ENCODE data around the gene SLIT3.
"Not testable (repeated sequence)": the region's sequence is repeated elsewhere in the genome, so short reads cannot be mapped to it uniquely, and the experiment has no call there.

The SLIT3 gene

GRCh38 chr5:169116961-169117461, 183.9 kb downstream of the SLIT3 start:
- H3K9me3 Mint-ChIP-seq, result no peaks in the 10 kb centered on the region
- DNase-seq, result peak; percentile 13
- H3K27me3 Mint-ChIP-seq (ENCODE audit: low read depth, poor library complexity), result peaks cover 11% of the 10 kb centered on the region
- H3K27ac Mint-ChIP-seq, result peak overlapping the region; percentile 43
- H3K4me1 Mint-ChIP-seq, result peaks cover 28% of the 10 kb centered on the region
- peaks cover 4% of the 10 kb centered on the region for H3K36me3 Mint-ChIP-seq (ENCODE audit: low read depth)
- TF ChIP-seq, protein P1, sequence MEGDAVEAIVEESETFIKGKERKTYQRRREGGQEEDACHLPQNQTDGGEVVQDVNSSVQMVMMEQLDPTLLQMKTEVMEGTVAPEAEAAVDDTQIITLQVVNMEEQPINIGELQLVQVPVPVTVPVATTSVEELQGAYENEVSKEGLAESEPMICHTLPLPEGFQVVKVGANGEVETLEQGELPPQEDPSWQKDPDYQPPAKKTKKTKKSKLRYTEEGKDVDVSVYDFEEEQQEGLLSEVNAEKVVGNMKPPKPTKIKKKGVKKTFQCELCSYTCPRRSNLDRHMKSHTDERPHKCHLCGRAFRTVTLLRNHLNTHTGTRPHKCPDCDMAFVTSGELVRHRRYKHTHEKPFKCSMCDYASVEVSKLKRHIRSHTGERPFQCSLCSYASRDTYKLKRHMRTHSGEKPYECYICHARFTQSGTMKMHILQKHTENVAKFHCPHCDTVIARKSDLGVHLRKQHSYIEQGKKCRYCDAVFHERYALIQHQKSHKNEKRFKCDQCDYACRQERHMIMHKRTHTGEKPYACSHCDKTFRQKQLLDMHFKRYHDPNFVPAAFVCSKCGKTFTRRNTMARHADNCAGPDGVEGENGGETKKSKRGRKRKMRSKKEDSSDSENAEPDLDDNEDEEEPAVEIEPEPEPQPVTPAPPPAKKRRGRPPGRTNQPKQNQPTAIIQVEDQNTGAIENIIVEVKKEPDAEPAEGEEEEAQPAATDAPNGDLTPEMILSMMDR (IDR thresholded peaks at IDR 0.05), result no peak
- H3K4me3 Mint-ChIP-seq, result no peak overlapping the region

GRCh38 chr5:169115461-169116124, 185.3 kb downstream of the SLIT3 start:
- Mint-ChIP-seq H3K27me3 (ENCODE audit: low read depth, poor library complexity) (peaks cover 13% of the 10 kb centered on the region), H3K36me3 (ENCODE audit: low read depth) (peaks cover 11% of the 10 kb centered on the region), H3K9me3 (peaks cover 6% of the 10 kb centered on the region), H3K27ac (no peak overlapping the region), H3K4me3 (no peak overlapping the region), H3K4me1 (peaks cover 28% of the 10 kb centered on the region)
- TF ChIP-seq, protein P1 (IDR thresholded peaks at IDR 0.05), result no peak
- DNase-seq, result no peak

GRCh38 chr5:169114466-169115065, 186.4 kb downstream of the SLIT3 start:
- no peak for DNase-seq
- Mint-ChIP-seq H3K36me3 (ENCODE audit: low read depth) (peaks cover 19% of the 10 kb centered on the region), H3K27ac (peak overlapping the region; percentile 48), H3K4me1 (peaks cover 23% of the 10 kb centered on the region), H3K4me3 (no peak overlapping the region), H3K27me3 (ENCODE audit: low read depth, poor library complexity) (peaks cover 14% of the 10 kb centered on the region), H3K9me3 (peaks cover 12% of the 10 kb centered on the region)
- TF ChIP-seq, protein P1 (IDR thresholded peaks at IDR 0.05), result no peak

GRCh38 chr5:169112016-169112415, 188.9 kb downstream of the SLIT3 start:
- Mint-ChIP-seq H3K36me3 (ENCODE audit: low read depth) (peaks cover 20% of the 10 kb centered on the region), H3K4me3 (no peak overlapping the region), H3K9me3 (peaks cover 21% of the 10 kb centered on the region), H3K27me3 (ENCODE audit: low read depth, poor library complexity) (peaks cover 12% of the 10 kb centered on the region), H3K4me1 (peaks cover 29% of the 10 kb centered on the region), H3K27ac (no peak overlapping the region)
- TF ChIP-seq, protein P1 (IDR thresholded peaks at IDR 0.05), result no peak
- no peak for DNase-seq

DNA sequence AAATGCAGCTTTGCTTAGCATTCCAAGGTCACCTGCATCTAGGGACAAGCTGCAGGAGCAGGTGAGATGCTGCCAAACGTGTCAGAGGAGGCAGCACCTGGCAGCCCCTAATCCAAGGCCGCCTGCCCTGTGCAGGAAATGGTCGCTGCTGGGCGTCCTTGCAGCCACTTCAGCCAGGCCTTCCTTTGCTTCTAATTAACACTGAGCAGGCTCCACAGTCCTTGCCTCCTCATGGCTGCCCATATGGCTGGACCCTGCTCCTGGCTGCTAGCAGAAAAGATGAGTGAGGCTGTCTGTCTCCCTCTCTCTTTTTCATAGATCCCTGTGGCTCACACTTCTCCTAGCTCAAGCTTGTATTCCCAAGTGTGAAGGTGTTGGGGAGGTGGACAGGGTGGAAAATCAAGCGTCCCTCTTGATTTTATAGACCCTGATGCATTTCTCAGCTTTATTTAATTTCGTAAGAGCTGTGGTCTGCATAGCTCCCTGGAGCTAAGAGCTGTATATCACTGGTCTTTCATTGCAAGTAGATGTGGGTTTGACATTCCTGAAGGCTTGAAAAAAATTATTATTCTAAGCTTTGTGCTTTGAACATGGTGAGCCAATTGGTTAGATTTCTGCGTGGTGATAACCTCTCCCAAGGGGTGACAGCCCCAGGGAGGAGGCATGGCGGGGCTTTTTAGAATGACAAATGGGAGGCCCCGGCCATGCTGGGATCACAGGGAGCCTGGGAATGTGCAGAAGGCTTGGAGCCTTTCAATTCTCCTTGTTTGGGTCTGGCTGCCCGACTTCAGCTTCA, 193.8 kb downstream of the SLIT3 start:
- TF ChIP-seq, protein P1 (IDR thresholded peaks at IDR 0.05), result no peak
- Mint-ChIP-seq H3K27ac (peak overlapping the region; percentile 86), H3K4me1 (peaks cover 38% of the 10 kb centered on the region), H3K4me3 (no peak overlapping the region), H3K36me3 (ENCODE audit: low read depth) (peaks cover 16% of the 10 kb centered on the region), H3K27me3 (ENCODE audit: low read depth, poor library complexity) (peaks cover 3% of the 10 kb centered on the region), H3K9me3 (peaks cover 21% of the 10 kb centered on the region)
- DNase-seq, result no peak

- Mint-ChIP-seq H3K4me1 (peaks cover 48% of the 10 kb centered on the region), H3K9me3 (peaks cover 14% of the 10 kb centered on the region)
- H3K27me3 Mint-ChIP-seq (ENCODE audit: low read depth, poor library complexity); DNase-seq; H3K4me3 Mint-ChIP-seq; H3K27ac Mint-ChIP-seq; H3K36me3 Mint-ChIP-seq (ENCODE audit: low read depth): not testable (repeated sequence)
These were observed 195.4 kb downstream of the SLIT3 start for GRCh38 chr5:169105582-169105981.

Measured in nephron progenitor cell (in vitro differentiated cells).